ENCODE results near the gene TOR1A.

TOR1A gene

DNA sequence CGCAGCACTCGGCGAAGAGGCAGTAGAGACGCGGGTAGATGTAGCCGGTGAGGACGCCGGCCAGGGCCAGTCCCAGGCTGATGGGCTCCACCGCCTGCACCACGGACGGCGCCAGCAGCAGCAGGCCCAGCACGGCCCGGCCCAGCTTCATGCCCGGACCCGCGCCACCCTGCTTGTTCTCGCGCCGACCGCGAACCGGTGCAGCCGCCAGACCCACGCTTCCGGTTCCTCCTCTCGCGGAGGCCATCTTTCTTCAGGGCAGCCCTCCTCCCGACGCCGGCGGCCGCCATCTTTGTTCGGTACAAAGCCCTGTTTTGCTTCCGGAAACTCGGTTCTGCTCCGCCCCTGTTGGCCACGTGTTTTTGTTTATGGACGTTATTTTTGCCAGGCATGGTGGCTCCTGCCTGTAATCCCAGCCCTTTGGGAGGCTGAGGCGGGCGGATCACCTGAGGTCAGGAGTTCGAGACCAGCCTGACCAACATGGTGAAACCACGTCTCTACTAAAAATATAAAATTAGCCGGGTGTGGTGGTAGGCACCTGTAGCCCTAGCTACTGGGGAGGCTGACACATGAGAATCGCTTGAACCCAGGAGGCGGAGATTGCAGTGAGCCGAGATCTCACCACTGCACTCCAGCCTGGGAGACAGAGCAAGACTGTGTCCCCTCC lies at the start of gene TOR1A:
Gene TOR1A (minus strand): TSS at position 202 of the 667 bp plus-strand sequence. CDS start 51 bp downstream, at position 151.
- Histone ChIP-seq H3K4me3 (ENCODE audit: low read length) (peak within 1 kb of the TSS; percentile 82), H3K27ac (ENCODE audit: low read depth, low read length) (peak within 1 kb of the TSS; percentile 28; the same call in 1 of the 2 replicates), H3K4me1 (ENCODE audit: control insufficient read depth, low read length) (peaks cover 6% of the 10 kb centered on the region), H3K27me3 (ENCODE audit: control insufficient read depth, low read length) (no peaks in the 10 kb centered on the region), H3K4me2 (ENCODE audit: low read length) (peak within 1 kb of the TSS; percentile 67), H3K36me3 (ENCODE audit: control insufficient read depth, low read length) (peaks cover 54% of the 10 kb centered on the region), H3K9me3 (ENCODE audit: control insufficient read depth, insufficient read depth, low read length) (no peaks in the 10 kb centered on the region), H3F3A (ENCODE audit: control insufficient read depth, insufficient read depth) (peaks cover 14% of the 10 kb centered on the region), H3K79me2 (ENCODE audit: control insufficient read depth, low read length) (peaks cover 33% of the 10 kb centered on the region), H4K20me1 (ENCODE audit: control insufficient read depth, insufficient read depth, low read depth, low read length) (no peaks in the 10 kb centered on the region), H3K9me2 (replicated peaks; ENCODE audit: control insufficient read depth, low read length) (no peaks in the 10 kb centered on the region)
- TF ChIP-seq EZH2phosphoT487 (IDR thresholded peaks at IDR 0.05; ENCODE audit: borderline replicate concordance, low read length), result no peak
- TF ChIP-seq, protein P1, sequence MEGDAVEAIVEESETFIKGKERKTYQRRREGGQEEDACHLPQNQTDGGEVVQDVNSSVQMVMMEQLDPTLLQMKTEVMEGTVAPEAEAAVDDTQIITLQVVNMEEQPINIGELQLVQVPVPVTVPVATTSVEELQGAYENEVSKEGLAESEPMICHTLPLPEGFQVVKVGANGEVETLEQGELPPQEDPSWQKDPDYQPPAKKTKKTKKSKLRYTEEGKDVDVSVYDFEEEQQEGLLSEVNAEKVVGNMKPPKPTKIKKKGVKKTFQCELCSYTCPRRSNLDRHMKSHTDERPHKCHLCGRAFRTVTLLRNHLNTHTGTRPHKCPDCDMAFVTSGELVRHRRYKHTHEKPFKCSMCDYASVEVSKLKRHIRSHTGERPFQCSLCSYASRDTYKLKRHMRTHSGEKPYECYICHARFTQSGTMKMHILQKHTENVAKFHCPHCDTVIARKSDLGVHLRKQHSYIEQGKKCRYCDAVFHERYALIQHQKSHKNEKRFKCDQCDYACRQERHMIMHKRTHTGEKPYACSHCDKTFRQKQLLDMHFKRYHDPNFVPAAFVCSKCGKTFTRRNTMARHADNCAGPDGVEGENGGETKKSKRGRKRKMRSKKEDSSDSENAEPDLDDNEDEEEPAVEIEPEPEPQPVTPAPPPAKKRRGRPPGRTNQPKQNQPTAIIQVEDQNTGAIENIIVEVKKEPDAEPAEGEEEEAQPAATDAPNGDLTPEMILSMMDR (IDR thresholded peaks at IDR 0.05; ENCODE audit: low read depth, low read length, poor library complexity, severe bottlenecking), result no peak

GRCh38 chr9:129871046-129871445 lies 47.1 kb upstream of the TOR1A start:
- peaks cover 2% of the 10 kb centered on the region; the same call in 1 of the 2 replicates for H3F3A ChIP-seq (ENCODE audit: control insufficient read depth, insufficient read depth)
- H3K9me3 ChIP-seq (ENCODE audit: control insufficient read depth, insufficient read depth, low read length), result no peaks in the 10 kb centered on the region
- TF ChIP-seq, protein P1 (IDR thresholded peaks at IDR 0.05; ENCODE audit: low read depth, low read length, poor library complexity, severe bottlenecking), result no peak
- no peak for TF ChIP-seq EZH2phosphoT487 (IDR thresholded peaks at IDR 0.05; ENCODE audit: borderline replicate concordance, low read length)
- H4K20me1 ChIP-seq (ENCODE audit: control insufficient read depth, insufficient read depth, low read depth, low read length), result no peaks in the 10 kb centered on the region
- no peaks in the 10 kb centered on the region for H3K9me2 ChIP-seq (replicated peaks; ENCODE audit: control insufficient read depth, low read length)
- H3K79me2 ChIP-seq (ENCODE audit: control insufficient read depth, low read length), result no peaks in the 10 kb centered on the region
- H3K4me1 ChIP-seq (ENCODE audit: control insufficient read depth, low read length), result peaks cover 9% of the 10 kb centered on the region
- H3K4me3 ChIP-seq (ENCODE audit: low read length), result no peak overlapping the region
- H3K4me2 ChIP-seq (ENCODE audit: low read length), result no peak overlapping the region
- H3K27me3 ChIP-seq (ENCODE audit: control insufficient read depth, low read length), result no peaks in the 10 kb centered on the region
- H3K36me3 ChIP-seq (ENCODE audit: control insufficient read depth, low read length), result no peaks in the 10 kb centered on the region; the same call in 1 of the 2 replicates
- H3K27ac ChIP-seq (ENCODE audit: low read depth, low read length), result no peak overlapping the region

GRCh38 chr9:129869585-129870501 lies 45.9 kb upstream of the TOR1A start:
- Histone ChIP-seq H3K4me1 (ENCODE audit: control insufficient read depth, low read length) (peaks cover 13% of the 10 kb centered on the region), H3K9me3 (ENCODE audit: control insufficient read depth, insufficient read depth, low read length) (no peaks in the 10 kb centered on the region), H3K4me3 (ENCODE audit: low read length) (no peak overlapping the region), H4K20me1 (ENCODE audit: control insufficient read depth, insufficient read depth, low read depth, low read length) (no peaks in the 10 kb centered on the region), H3K9me2 (replicated peaks; ENCODE audit: control insufficient read depth, low read length) (no peaks in the 10 kb centered on the region), H3F3A (ENCODE audit: control insufficient read depth, insufficient read depth) (peaks cover 2% of the 10 kb centered on the region; the same call in 1 of the 2 replicates), H3K36me3 (ENCODE audit: control insufficient read depth, low read length) (peaks cover 5% of the 10 kb centered on the region; the same call in 1 of the 2 replicates), H3K4me2 (ENCODE audit: low read length) (no peak overlapping the region), H3K79me2 (ENCODE audit: control insufficient read depth, low read length) (no peaks in the 10 kb centered on the region), H3K27me3 (ENCODE audit: control insufficient read depth, low read length) (no peaks in the 10 kb centered on the region), H3K27ac (ENCODE audit: low read depth, low read length) (no peak overlapping the region)
- TF ChIP-seq, protein P1 (IDR thresholded peaks at IDR 0.05; ENCODE audit: low read depth, low read length, poor library complexity, severe bottlenecking), result no peak
- no peak for TF ChIP-seq EZH2phosphoT487 (IDR thresholded peaks at IDR 0.05; ENCODE audit: borderline replicate concordance, low read length)
